Memory B cell (primary cell): ENCODE data around the gene FSCN2.

Experiments
- ATAC-seq: fragments of 150-1000 bp; cut with Tn5 transposase; 2 replicates; pipeline ENCODE4 v1.10.0; 2021; ENCODE audit warnings: low read depth, mild to moderate bottlenecking, moderate library complexity
- DNase-seq, 2 donors: peaks; one replicate each; pipeline ENCODE4 v3.0.0; 2022; ENCODE audit warnings: low spot score in 2 of 2
- H3K27ac Mint-ChIP-seq: one replicate; pipeline ENCODE4 v1.8.0; 2022; ENCODE audit warnings: mild to moderate bottlenecking, moderate library complexity, mixed read lengths
- H3K27me3 Mint-ChIP-seq: one replicate; pipeline ENCODE4 v1.8.0; 2022; ENCODE audit warnings: mixed read lengths
- H3K36me3 Mint-ChIP-seq: one replicate; pipeline ENCODE4 v1.8.0; 2022; ENCODE audit warnings: mild to moderate bottlenecking, mixed read lengths
- H3K4me1 Mint-ChIP-seq: one replicate; pipeline ENCODE4 v1.8.0; 2022; ENCODE audit warnings: mixed read lengths
- H3K4me3 Mint-ChIP-seq: one replicate; pipeline ENCODE4 v1.8.0; 2022; ENCODE audit warnings: mild to moderate bottlenecking, moderate library complexity, mixed read lengths
- H3K9me3 Mint-ChIP-seq: one replicate; pipeline ENCODE4 v1.8.0; 2022; ENCODE audit warnings: mixed read lengths

The FSCN2 gene

DNA sequence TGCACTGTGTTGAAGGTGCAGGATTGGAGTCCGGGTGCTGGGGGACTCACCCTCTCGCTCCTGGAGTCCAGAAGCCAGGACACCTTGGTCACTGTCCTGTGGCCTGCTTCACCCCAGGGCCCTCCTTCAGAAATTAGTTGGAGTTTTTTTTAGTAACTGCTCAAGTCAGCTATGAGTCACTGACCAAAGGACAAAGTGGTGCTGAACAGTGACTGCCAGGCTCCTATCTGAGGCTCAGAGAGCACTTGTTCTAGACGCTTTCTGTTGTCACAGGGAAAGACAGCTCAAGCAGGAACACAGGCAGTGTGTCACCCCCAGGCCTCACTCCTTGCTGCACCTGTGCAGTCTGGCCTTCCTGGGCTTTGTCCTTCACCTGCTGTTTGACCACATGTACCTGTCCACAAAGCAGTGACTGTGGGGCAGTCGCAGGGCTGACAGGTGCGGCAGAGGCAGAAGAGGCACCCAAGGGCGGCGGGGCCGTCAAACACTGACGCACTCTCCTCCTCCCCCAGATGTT, 28.1 kb downstream of the FSCN2 start:
- DNase-seq (no peak), ATAC-seq (no peak)
- no peaks in the 10 kb centered on the region for H3K27me3 Mint-ChIP-seq
- H3K27ac Mint-ChIP-seq: no peak overlapping the region
- no peak overlapping the region for H3K4me3 Mint-ChIP-seq
- H3K9me3 Mint-ChIP-seq: no peaks in the 10 kb centered on the region
- peaks cover 25% of the 10 kb centered on the region for H3K4me1 Mint-ChIP-seq
- peaks cover 7% of the 10 kb centered on the region for H3K36me3 Mint-ChIP-seq

DNA sequence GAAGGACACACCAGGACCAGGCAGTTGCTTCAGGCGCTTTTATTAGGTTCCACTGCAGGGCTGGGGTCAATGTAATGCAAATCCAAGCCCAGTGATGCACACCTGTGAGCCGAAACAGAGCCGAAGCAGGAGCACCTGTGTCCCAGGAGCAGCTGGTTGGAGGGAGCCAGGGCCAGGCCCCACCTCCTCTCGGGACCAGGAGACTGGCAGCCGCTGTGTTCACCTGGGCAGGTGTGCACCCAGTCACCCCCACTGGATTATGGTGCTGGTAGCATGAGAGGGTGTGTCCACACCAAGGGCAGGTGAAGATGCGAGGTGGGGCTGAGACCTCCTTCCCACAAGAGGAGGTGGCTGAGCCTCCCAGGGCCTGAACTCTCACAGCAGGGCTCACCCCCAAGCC, 28.7 kb downstream of the FSCN2 start:
- H3K4me1 Mint-ChIP-seq: peaks cover 24% of the 10 kb centered on the region
- ATAC-seq (no peak), DNase-seq (no peak)
- H3K27me3 Mint-ChIP-seq: no peaks in the 10 kb centered on the region
- H3K4me3 Mint-ChIP-seq: no peak overlapping the region
- peaks cover 7% of the 10 kb centered on the region for H3K36me3 Mint-ChIP-seq
- no peak overlapping the region for H3K27ac Mint-ChIP-seq
- no peaks in the 10 kb centered on the region for H3K9me3 Mint-ChIP-seq

DNA sequence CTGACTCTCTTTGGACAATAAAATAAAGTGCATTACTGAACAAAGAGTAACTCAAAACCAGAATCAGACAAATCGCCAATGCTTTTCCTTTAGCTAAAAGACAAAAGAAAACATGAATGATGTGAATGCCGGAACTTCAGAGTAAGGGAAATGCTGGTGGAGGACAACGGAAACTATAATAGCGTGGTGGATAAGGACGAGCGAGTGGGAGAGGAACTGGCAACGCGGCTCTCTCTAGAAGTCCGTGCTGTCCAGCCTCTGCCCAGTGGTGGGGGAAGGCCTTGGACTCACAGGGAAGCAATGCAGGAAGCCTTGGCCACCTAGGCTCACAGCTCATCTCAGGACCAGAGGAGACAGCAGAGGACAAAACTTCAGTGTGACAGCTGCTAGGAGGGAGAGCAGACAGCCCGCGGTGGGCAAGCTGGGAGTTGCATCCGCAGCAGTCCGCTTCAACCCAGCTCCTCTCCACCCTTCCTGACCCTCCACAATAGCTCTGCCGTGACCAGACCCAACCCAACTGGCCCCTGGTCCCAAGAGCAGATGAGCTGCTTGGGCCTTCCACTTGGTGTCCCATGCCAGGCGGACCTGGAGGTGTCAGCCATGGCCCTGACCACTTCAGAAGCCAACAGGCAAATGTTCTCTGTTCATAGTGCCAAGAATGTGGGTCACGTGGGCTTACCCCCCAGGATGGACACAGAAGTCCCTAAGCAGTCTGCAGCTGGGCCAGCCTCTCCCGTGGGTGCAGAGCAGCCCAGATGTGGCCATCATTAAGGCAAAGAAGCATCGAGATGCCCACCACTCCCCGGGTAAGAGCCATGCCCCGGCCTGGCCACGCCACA, 29.3 kb downstream of the FSCN2 start:
- H3K36me3 Mint-ChIP-seq: peaks cover 7% of the 10 kb centered on the region
- H3K4me1 Mint-ChIP-seq: peaks cover 26% of the 10 kb centered on the region
- no peaks in the 10 kb centered on the region for H3K27me3 Mint-ChIP-seq
- DNase-seq (no peak), ATAC-seq (no peak)
- H3K9me3 Mint-ChIP-seq: no peaks in the 10 kb centered on the region
- no peak overlapping the region for H3K4me3 Mint-ChIP-seq
- H3K27ac Mint-ChIP-seq: no peak overlapping the region

DNA sequence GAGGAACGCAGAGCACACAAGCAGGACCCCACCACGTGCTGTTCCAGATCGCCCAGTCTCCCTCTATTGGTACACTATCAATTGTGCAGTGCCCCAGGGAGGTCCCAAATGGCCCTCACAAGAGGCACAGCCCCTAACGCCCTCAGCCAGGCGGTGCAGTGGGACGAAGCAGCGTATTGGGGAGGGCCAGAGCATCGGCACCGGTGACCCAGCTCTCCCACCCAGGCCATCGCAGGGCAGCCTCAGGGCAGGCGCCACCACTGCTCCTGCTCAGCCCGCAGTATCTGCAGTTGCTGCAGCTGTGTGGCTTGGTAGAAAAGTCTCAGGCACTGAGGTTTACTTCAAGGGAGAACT, 29.9 kb downstream of the FSCN2 start:
- no peak for DNase-seq
- H3K9me3 Mint-ChIP-seq: no peaks in the 10 kb centered on the region
- peaks cover 7% of the 10 kb centered on the region for H3K36me3 Mint-ChIP-seq
- no peak overlapping the region for H3K27ac Mint-ChIP-seq
- H3K4me1 Mint-ChIP-seq: peaks cover 29% of the 10 kb centered on the region
- H3K4me3 Mint-ChIP-seq: no peak overlapping the region
- no peaks in the 10 kb centered on the region for H3K27me3 Mint-ChIP-seq
- no peak for ATAC-seq

DNA sequence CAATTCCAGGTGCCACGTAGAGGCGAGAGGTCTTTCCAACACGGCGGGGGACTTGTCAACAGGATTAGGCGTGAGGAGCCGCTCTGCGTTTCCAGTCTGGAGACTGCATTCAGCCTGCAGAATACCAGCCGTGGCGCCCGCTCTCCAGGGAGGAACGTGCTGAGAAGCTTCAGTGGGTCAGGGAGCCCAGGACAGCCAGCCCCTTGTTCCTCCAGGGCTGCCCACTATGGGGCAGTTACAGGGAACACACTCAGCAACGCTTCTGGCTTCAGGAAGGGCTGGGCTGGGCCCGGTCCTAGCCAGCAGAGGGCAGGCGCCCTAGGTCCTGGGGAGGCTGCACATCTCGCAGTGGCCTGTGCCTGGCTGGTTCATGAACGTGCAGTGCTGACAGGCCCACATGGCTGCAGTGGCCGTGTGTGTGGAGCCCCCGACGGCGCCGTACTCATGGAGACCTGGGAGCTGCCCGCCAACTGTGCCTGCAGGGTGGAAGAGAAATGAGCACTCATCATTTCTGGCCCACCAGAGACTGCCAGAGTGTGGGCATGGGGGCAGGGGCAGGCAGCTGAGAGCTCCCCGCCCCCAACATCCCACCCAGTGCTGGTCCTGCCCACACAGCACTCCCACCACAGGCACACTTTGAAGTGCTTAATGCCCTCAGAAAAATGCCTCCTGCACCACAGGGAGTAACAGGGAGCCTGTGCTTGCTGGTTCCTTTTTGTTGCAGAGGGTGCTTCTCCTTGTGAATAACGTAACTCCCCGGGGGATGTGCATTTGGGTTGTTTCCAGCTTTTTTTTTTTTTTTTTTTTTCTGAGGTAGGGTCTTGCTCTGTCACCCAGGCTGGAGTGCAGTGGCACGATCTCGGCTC, 31.0 kb downstream of the FSCN2 start:
- Mint-ChIP-seq H3K27ac (no peak overlapping the region), H3K4me1 (peaks cover 22% of the 10 kb centered on the region), H3K9me3 (no peaks in the 10 kb centered on the region), H3K36me3 (peaks cover 9% of the 10 kb centered on the region), H3K4me3 (no peak overlapping the region), H3K27me3 (no peaks in the 10 kb centered on the region)
- ATAC-seq (no peak), DNase-seq (no peak)

DNA sequence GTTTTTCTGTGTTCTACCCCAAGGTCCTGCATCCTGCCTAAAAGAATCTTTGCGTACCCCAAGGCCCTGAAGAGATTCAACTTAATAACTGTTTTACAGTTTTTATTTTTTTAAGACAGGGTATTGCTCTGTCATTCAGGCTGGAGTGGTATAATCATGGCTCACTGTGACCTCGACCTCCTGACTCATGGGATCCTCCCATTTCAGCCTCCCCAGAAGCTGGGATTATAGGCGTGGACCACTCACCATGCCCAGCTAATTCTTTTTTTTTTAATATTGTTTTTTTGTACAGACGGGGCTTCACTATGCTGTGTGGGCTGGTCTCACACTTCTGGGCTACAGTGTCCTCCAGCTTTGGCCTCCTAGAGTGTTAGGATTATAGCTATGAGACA, 33.3 kb downstream of the FSCN2 start:
- ATAC-seq: peak; percentile 3
- peak overlapping the region; percentile 99 for H3K27ac Mint-ChIP-seq
- no peaks in the 10 kb centered on the region for H3K27me3 Mint-ChIP-seq
- no peak for DNase-seq
- H3K4me1 Mint-ChIP-seq: peaks cover 20% of the 10 kb centered on the region
- H3K9me3 Mint-ChIP-seq: no peaks in the 10 kb centered on the region
- H3K36me3 Mint-ChIP-seq: peaks cover 27% of the 10 kb centered on the region
- H3K4me3 Mint-ChIP-seq: no peak overlapping the region

DNA sequence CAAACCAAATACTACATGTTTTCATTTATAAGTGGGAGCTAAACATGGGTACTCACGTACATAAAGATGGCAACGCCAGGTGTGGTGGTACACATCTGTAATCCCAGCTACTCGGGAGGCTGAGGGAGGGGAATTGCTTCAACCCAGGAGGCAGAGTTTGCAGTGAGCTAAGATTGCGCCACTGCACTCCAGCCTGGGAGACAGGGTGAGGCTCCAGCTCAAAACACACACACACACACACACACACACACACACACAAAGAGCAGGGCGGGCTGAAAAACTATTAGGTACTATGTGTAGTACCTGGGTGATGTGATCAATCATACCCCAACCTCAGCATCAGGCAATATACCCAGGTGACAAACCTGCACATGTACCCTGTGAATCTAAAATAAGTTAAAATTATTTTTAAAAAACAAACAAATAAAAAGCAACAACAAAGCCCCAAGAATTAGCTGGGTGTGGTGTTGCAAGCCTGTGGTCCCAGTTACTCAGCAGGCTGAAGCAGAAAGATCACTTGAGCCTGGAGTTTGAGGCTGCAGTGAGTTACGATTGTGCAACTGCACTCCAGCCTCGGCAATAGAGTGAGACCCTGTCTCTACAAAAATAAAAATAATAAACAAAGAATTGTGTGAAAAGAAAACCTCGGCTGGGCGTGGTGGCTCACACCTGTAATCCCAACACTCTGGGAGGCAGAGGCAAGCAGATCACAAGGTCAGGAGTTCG, 35.8 kb downstream of the FSCN2 start:
- DNase-seq: no peak
- Mint-ChIP-seq H3K27me3 (no peaks in the 10 kb centered on the region), H3K9me3 (no peaks in the 10 kb centered on the region), H3K4me1 (peaks cover 17% of the 10 kb centered on the region), H3K36me3 (peaks cover 28% of the 10 kb centered on the region), H3K27ac (no peak overlapping the region), H3K4me3 (no peak overlapping the region)
- ATAC-seq: no peak

DNA sequence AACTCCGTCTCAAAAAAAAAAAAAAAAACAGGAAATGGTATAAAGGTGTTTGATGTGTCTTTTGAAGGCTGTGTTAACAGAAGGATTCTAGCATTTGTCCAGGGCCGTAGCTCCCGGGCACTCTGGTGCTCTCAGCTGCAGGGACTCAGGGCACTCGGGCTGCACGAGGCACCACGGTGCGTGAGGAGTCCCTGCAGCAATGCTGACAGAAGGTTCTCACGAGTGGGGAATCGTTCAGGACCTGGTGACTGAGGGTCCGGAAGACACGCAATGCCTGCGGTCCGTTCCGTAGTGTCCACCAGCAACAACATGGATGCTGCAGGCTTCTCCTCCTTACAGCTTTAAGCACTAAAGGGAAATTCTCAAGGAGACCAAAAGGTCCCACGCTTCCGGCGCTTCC, 36.6 kb downstream of the FSCN2 start:
- no peaks in the 10 kb centered on the region for H3K27me3 Mint-ChIP-seq
- H3K27ac Mint-ChIP-seq: no peak overlapping the region
- peaks cover 17% of the 10 kb centered on the region for H3K4me1 Mint-ChIP-seq
- DNase-seq (no peak), ATAC-seq (no peak)
- no peaks in the 10 kb centered on the region for H3K9me3 Mint-ChIP-seq
- no peak overlapping the region for H3K4me3 Mint-ChIP-seq
- H3K36me3 Mint-ChIP-seq: peaks cover 29% of the 10 kb centered on the region

DNA sequence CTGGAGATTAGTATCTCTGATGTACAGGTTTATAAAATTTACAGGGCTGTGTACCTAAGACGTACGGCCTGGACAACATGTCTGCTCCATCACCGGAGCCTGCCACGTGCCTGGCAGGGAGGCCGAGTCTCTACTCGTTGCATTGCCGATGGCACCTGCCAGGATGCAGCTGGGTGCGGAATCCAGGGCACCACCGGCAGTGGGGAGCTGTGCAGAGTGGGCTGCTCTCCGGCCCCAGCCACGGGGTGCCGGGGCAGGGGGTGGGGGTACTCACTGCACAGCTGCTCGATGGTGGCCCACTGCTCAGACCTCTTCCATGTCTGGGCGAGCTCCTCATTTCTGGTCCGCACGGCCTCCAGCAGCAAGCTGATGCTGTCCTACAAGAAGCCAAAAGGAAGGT, 37.1 kb downstream of the FSCN2 start:
- Mint-ChIP-seq H3K9me3 (no peaks in the 10 kb centered on the region), H3K36me3 (peaks cover 31% of the 10 kb centered on the region), H3K27ac (peak overlapping the region; percentile 14), H3K4me3 (no peak overlapping the region), H3K4me1 (peaks cover 17% of the 10 kb centered on the region), H3K27me3 (no peaks in the 10 kb centered on the region)
- DNase-seq (no peak), ATAC-seq (no peak)

DNA sequence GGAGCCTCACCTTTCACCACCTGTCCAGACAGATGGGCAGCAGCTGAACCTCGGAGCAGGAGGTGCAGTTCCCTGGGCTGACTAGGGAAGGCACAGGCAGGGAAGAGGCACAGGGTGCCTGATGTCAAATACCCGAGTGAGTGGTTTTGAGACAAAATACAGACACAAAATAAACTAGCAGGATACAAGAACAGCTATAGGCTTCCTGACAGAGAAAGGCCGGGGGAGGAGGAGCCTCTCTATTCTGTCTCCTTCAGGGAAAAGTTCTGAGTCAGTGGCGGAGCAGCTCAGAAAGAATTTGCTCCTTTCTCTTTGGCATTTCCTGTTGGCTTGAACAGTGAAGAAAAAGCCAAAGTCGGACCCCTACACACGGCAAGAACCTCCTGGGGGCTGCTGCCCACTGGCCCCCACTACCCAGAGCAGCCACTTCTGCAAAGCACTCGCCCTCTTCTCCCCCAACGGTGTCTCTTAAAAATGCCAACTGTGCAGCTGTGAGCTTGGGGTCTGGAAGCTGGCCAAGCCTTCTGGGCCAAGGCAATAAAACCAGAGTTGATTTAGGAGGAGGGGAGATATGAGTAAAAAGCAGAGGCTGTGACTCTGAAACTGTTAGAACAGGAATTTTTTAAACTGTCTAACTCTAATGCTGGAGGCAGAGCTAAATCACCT, 38.4 kb downstream of the FSCN2 start:
- ATAC-seq (no peak), DNase-seq (no peak)
- no peaks in the 10 kb centered on the region for H3K27me3 Mint-ChIP-seq
- H3K36me3 Mint-ChIP-seq: peaks cover 36% of the 10 kb centered on the region
- no peaks in the 10 kb centered on the region for H3K9me3 Mint-ChIP-seq
- H3K4me1 Mint-ChIP-seq: peaks cover 7% of the 10 kb centered on the region
- no peak overlapping the region for H3K4me3 Mint-ChIP-seq
- H3K27ac Mint-ChIP-seq: peak overlapping the region; percentile 14

DNA sequence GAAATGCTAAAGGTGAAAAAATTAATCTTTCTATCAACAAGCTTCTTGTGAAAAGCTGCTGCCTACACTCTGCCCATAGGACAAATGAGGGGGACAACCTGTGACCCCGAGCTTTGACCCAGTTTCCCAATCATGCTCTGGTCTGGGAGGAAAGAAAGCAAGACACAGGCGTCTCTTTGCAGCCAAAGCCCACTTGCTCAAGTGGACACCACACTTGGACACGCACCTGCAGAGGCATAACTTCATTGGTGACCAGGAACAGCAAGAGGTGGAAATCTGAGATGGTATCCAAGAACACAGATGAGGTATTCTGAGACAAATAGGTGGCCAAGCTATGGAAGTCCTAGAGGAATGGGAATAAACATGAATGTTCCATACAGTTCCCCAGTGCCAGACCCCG, 39.0 kb downstream of the FSCN2 start:
- Mint-ChIP-seq H3K27ac (no peak overlapping the region), H3K27me3 (no peaks in the 10 kb centered on the region), H3K9me3 (no peaks in the 10 kb centered on the region), H3K36me3 (peaks cover 36% of the 10 kb centered on the region), H3K4me1 (peaks cover 7% of the 10 kb centered on the region), H3K4me3 (no peak overlapping the region)
- ATAC-seq (no peak), DNase-seq (no peak)

DNA sequence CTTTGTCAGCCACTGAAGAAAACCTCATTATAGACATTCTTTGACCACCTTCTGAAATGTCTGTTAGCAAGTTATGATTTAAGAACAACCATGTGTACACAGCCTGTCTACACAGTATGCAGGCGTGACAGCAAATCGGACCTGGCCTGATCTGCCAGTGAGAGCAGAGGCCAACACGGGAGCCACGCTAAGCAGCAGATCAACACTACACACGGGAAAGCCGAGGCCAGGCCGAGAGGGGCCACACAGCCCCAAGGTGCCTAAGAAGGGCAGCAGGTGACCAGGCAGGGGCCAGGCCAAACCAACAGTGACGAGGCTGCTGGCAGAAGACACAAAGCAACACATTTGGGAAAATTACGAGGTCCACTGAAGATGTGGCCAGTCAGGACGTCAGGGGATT, 40.2 kb downstream of the FSCN2 start:
- no peak overlapping the region for H3K27ac Mint-ChIP-seq
- no peaks in the 10 kb centered on the region for H3K9me3 Mint-ChIP-seq
- no peaks in the 10 kb centered on the region for H3K4me1 Mint-ChIP-seq
- H3K36me3 Mint-ChIP-seq: peaks cover 34% of the 10 kb centered on the region
- no peak overlapping the region for H3K4me3 Mint-ChIP-seq
- no peaks in the 10 kb centered on the region for H3K27me3 Mint-ChIP-seq
- DNase-seq (no peak), ATAC-seq (no peak)

DNA sequence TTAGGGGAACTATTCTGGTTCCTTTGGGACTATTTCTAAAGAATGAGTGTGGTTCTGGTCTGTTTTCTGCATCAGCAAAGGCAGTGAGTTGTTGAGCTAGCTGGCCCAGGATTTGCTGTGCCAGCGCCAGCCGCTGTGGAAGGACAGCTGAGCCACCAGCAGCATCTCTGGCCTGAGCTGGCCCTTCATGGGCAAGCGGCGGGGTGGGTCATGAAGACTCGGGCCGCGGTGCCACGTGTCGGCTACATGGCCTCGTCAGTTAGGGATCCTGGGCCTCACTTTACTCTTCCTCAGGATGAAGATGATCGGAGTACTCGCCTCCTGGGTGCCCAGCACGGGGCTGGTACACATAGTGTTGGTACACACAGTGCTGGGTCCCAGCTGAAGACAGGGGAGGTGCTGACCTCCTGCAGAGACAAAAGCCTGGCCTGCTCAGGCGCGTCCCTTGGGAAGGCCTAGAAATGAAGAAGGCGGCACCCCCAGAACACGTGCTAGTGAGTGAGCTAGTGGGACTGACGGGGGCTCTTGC, 41.9 kb downstream of the FSCN2 start:
- H3K27ac Mint-ChIP-seq: no peak overlapping the region
- H3K36me3 Mint-ChIP-seq: peaks cover 33% of the 10 kb centered on the region

More for the DNA sequence above, 41.9 kb downstream of the FSCN2 start:
- H3K4me3 Mint-ChIP-seq: no peak overlapping the region
- H3K9me3 Mint-ChIP-seq: no peaks in the 10 kb centered on the region
- DNase-seq (no peak), ATAC-seq (no peak)
- H3K27me3 Mint-ChIP-seq: no peaks in the 10 kb centered on the region
- no peaks in the 10 kb centered on the region for H3K4me1 Mint-ChIP-seq
